Measurements from ENCODE around the gene MX1.

The MX1 gene

DNA sequence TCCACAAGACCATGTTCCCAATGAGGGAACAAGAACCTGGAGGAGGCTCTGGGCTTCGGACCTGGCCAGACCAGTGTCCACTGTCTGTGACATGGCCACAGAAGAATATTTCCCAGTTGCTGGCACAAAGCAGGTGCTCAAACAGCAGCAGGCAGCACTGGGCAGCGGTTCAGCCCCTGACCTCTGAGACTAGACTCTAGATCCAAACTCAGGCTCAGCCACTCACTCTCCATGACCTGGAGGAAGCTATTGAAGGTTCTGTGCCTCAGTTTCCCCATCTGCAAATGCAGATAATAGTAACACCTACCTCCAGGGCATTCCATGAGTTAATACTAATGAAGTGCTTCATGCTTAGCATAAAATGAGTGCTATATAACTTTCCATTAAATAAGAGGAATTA is 73.9 kb downstream of the MX1 start:
- no peak overlapping the region for H2BK12ac ChIP-seq (ENCODE audit: low read length in 2 of 2)
- no peak for DNase-seq
- no peak overlapping the region for H3K4me3 ChIP-seq (ENCODE audit: insufficient read depth in 1 of 2, low read depth in 1 of 2, low read length in 2 of 2)
- H2AK5ac ChIP-seq (ENCODE audit: low read length, severe bottlenecking), result no peak overlapping the region
- H2BK5ac ChIP-seq (ENCODE audit: low read depth, low read length, poor library complexity, severe bottlenecking), result no peak overlapping the region
- no peak overlapping the region for H2AFZ ChIP-seq (ENCODE audit: low read depth, low read length)
- no peak overlapping the region for H3K27ac ChIP-seq (ENCODE audit: low read length, poor library complexity, severe bottlenecking)
- 77% methylated on average over 2 of the region's 2 CpGs for WGBS
- no peak overlapping the region for H4K8ac ChIP-seq (ENCODE audit: low read length)
- no peak overlapping the region for H3K9ac ChIP-seq (ENCODE audit: low read length)
- H3K36me3 ChIP-seq (ENCODE audit: control insufficient read depth in 1 of 2, insufficient read depth in 2 of 2, low read depth in 1 of 2, low read length in 2 of 2), result no peaks in the 10 kb centered on the region
- H3K4ac ChIP-seq (ENCODE audit: low read depth in 1 of 2, low read length in 2 of 2), result no peak overlapping the region
- H4K91ac ChIP-seq (ENCODE audit: low read length), result no peak overlapping the region
- H3K23ac ChIP-seq (ENCODE audit: low read length in 2 of 2), result no peak overlapping the region
- H3K14ac ChIP-seq (ENCODE audit: low read length in 2 of 2), result no peak overlapping the region
- H3K9me3 ChIP-seq (ENCODE audit: control insufficient read depth, low read length), result no peaks in the 10 kb centered on the region
- H3K4me1 ChIP-seq (ENCODE audit: control insufficient read depth, insufficient read depth, low read depth, low read length), result no peaks in the 10 kb centered on the region
- no peak overlapping the region for H2BK15ac ChIP-seq (ENCODE audit: low read depth, poor library complexity, severe bottlenecking)
- peaks cover 39 to 73% of the 10 kb centered on the region in 2 experiments for H3K27me3 ChIP-seq (ENCODE audit: control insufficient read depth in 1 of 2, insufficient read depth in 1 of 2, low read length in 2 of 2)
- H3K4me2 ChIP-seq (ENCODE audit: low read length, poor library complexity, severe bottlenecking), result no peak overlapping the region
- H2BK120ac ChIP-seq (ENCODE audit: low read depth, low read length), result no peak overlapping the region
- H3K79me1 ChIP-seq (replicated peaks; ENCODE audit: low read length, poor library complexity, severe bottlenecking), result no peaks in the 10 kb centered on the region
- no peak overlapping the region for H3K18ac ChIP-seq (ENCODE audit: low read depth in 1 of 2, low read length in 2 of 2)

- Histone ChIP-seq H3K27ac (ENCODE audit: low read length, poor library complexity, severe bottlenecking) (no peak overlapping the region), H3K4me1 (ENCODE audit: control insufficient read depth, insufficient read depth, low read depth, low read length) (no peaks in the 10 kb centered on the region), H4K8ac (ENCODE audit: low read length) (no peak overlapping the region), H3K36me3 (ENCODE audit: control insufficient read depth in 1 of 2, insufficient read depth in 2 of 2, low read depth in 1 of 2, low read length in 2 of 2) (no peaks in the 10 kb centered on the region), H2BK15ac (ENCODE audit: low read depth, poor library complexity, severe bottlenecking) (no peak overlapping the region), H2BK120ac (ENCODE audit: low read depth, low read length) (no peak overlapping the region), H3K4ac (ENCODE audit: low read depth in 1 of 2, low read length in 2 of 2) (no peak overlapping the region), H2AK5ac (ENCODE audit: low read length, severe bottlenecking) (no peak overlapping the region), H3K23ac (ENCODE audit: low read length in 2 of 2) (no peak overlapping the region), H3K27me3 (ENCODE audit: control insufficient read depth in 1 of 2, insufficient read depth in 1 of 2, low read length in 2 of 2) (peaks cover 43 to 77% of the 10 kb centered on the region in 2 experiments), H3K18ac (ENCODE audit: low read depth in 1 of 2, low read length in 2 of 2) (no peak overlapping the region), H3K14ac (ENCODE audit: low read length in 2 of 2) (no peak overlapping the region), H3K9ac (ENCODE audit: low read length) (no peak overlapping the region), H3K79me1 (replicated peaks; ENCODE audit: low read length, poor library complexity, severe bottlenecking) (no peaks in the 10 kb centered on the region), H2AFZ (ENCODE audit: low read depth, low read length) (no peak overlapping the region), H2BK5ac (ENCODE audit: low read depth, low read length, poor library complexity, severe bottlenecking) (no peak overlapping the region), H3K4me2 (ENCODE audit: low read length, poor library complexity, severe bottlenecking) (no peak overlapping the region), H4K91ac (ENCODE audit: low read length) (no peak overlapping the region), H3K4me3 (ENCODE audit: insufficient read depth in 1 of 2, low read depth in 1 of 2, low read length in 2 of 2) (no peak overlapping the region), H3K9me3 (ENCODE audit: control insufficient read depth, low read length) (no peaks in the 10 kb centered on the region), H2BK12ac (ENCODE audit: low read length in 2 of 2) (no peak overlapping the region)
- WGBS, result 95% methylated on average over 5 of the region's 6 CpGs
- DNase-seq, result no peak
Measured at GRCh38 chr21:41500363-41500762, 74.3 kb downstream of the MX1 start.

GRCh38 chr21:41500931-41501381 is 74.9 kb downstream of the MX1 start:
- H3K79me1 ChIP-seq (replicated peaks; ENCODE audit: low read length, poor library complexity, severe bottlenecking), result no peaks in the 10 kb centered on the region
- H4K8ac ChIP-seq (ENCODE audit: low read length), result no peak overlapping the region
- no peaks in the 10 kb centered on the region for H3K4me1 ChIP-seq (ENCODE audit: control insufficient read depth, insufficient read depth, low read depth, low read length)
- DNase-seq, result no peak
- no peak overlapping the region for H3K18ac ChIP-seq (ENCODE audit: low read depth in 1 of 2, low read length in 2 of 2)
- H2BK15ac ChIP-seq (ENCODE audit: low read depth, poor library complexity, severe bottlenecking), result no peak overlapping the region
- H3K27me3 ChIP-seq (ENCODE audit: control insufficient read depth in 1 of 2, insufficient read depth in 1 of 2, low read length in 2 of 2), result peaks cover 49 to 83% of the 10 kb centered on the region in 2 experiments
- 71% methylated on average over 5 of the region's 9 CpGs for WGBS
- H3K4me2 ChIP-seq (ENCODE audit: low read length, poor library complexity, severe bottlenecking), result no peak overlapping the region
- no peak overlapping the region for H2BK120ac ChIP-seq (ENCODE audit: low read depth, low read length)
- no peak overlapping the region for H2AK5ac ChIP-seq (ENCODE audit: low read length, severe bottlenecking)
- no peak overlapping the region for H4K91ac ChIP-seq (ENCODE audit: low read length)
- no peak overlapping the region for H3K4ac ChIP-seq (ENCODE audit: low read depth in 1 of 2, low read length in 2 of 2)
- no peak overlapping the region for H3K23ac ChIP-seq (ENCODE audit: low read length in 2 of 2)
- H3K27ac ChIP-seq (ENCODE audit: low read length, poor library complexity, severe bottlenecking), result no peak overlapping the region
- H2AFZ ChIP-seq (ENCODE audit: low read depth, low read length), result no peak overlapping the region
- no peaks in the 10 kb centered on the region for H3K9me3 ChIP-seq (ENCODE audit: control insufficient read depth, low read length)
- no peak overlapping the region for H3K14ac ChIP-seq (ENCODE audit: low read length in 2 of 2)
- no peak overlapping the region for H3K9ac ChIP-seq (ENCODE audit: low read length)
- H3K36me3 ChIP-seq (ENCODE audit: control insufficient read depth in 1 of 2, insufficient read depth in 2 of 2, low read depth in 1 of 2, low read length in 2 of 2), result no peaks in the 10 kb centered on the region
- H2BK5ac ChIP-seq (ENCODE audit: low read depth, low read length, poor library complexity, severe bottlenecking), result no peak overlapping the region
- H2BK12ac ChIP-seq (ENCODE audit: low read length in 2 of 2), result no peak overlapping the region
- no peak overlapping the region for H3K4me3 ChIP-seq (ENCODE audit: insufficient read depth in 1 of 2, low read depth in 1 of 2, low read length in 2 of 2)

DNA sequence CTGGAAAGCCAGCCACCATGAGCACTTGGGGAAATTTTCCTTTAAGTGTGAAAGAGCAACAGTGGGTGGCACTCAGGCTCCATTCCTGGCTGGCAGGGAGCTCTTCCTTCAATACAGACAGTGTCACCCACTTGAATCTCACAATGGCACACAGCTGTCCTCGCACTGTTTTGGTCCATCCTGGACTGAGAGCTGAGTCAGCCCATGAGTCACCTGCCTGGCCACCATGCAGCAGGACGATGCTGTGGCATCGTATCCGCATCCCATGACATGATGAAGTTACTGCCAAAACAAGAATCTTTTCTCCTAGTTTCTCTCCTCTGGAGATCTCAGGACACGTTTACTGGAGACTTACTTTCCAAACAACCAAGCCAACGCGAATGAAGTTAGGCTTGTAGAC is 75.9 kb downstream of the MX1 start:
- no peak overlapping the region for H3K14ac ChIP-seq (ENCODE audit: low read length in 2 of 2)
- no peak overlapping the region for H3K4ac ChIP-seq (ENCODE audit: low read depth in 1 of 2, low read length in 2 of 2)
- no peak overlapping the region for H4K8ac ChIP-seq (ENCODE audit: low read length)
- no peak overlapping the region for H2BK5ac ChIP-seq (ENCODE audit: low read depth, low read length, poor library complexity, severe bottlenecking)
- no peaks in the 10 kb centered on the region for H3K9me3 ChIP-seq (ENCODE audit: control insufficient read depth, low read length)
- H3K79me1 ChIP-seq (replicated peaks; ENCODE audit: low read length, poor library complexity, severe bottlenecking), result no peaks in the 10 kb centered on the region
- no peak overlapping the region for H3K9ac ChIP-seq (ENCODE audit: low read length)
- no peak overlapping the region for H3K27ac ChIP-seq (ENCODE audit: low read length, poor library complexity, severe bottlenecking)
- WGBS, result 72% methylated on average over 7 of the region's 7 CpGs
- peaks cover 59 to 87% of the 10 kb centered on the region in 2 experiments for H3K27me3 ChIP-seq (ENCODE audit: control insufficient read depth in 1 of 2, insufficient read depth in 1 of 2, low read length in 2 of 2)
- H3K36me3 ChIP-seq (ENCODE audit: control insufficient read depth in 1 of 2, insufficient read depth in 2 of 2, low read depth in 1 of 2, low read length in 2 of 2), result no peaks in the 10 kb centered on the region
- peaks cover 3% of the 10 kb centered on the region for H3K4me1 ChIP-seq (ENCODE audit: control insufficient read depth, insufficient read depth, low read depth, low read length)
- no peak overlapping the region for H4K91ac ChIP-seq (ENCODE audit: low read length)
- no peak overlapping the region for H3K18ac ChIP-seq (ENCODE audit: low read depth in 1 of 2, low read length in 2 of 2)
- no peak overlapping the region for H2BK12ac ChIP-seq (ENCODE audit: low read length in 2 of 2)
- H3K23ac ChIP-seq (ENCODE audit: low read length in 2 of 2), result no peak overlapping the region
- H2AK5ac ChIP-seq (ENCODE audit: low read length, severe bottlenecking), result no peak overlapping the region
- H3K4me2 ChIP-seq (ENCODE audit: low read length, poor library complexity, severe bottlenecking), result no peak overlapping the region
- H2BK15ac ChIP-seq (ENCODE audit: low read depth, poor library complexity, severe bottlenecking), result no peak overlapping the region
- H2BK120ac ChIP-seq (ENCODE audit: low read depth, low read length), result no peak overlapping the region
- H2AFZ ChIP-seq (ENCODE audit: low read depth, low read length), result no peak overlapping the region
- DNase-seq, result no peak
- no peak overlapping the region for H3K4me3 ChIP-seq (ENCODE audit: insufficient read depth in 1 of 2, low read depth in 1 of 2, low read length in 2 of 2)

All from mesenchymal stem cell (in vitro differentiated cells and primary cell).